ENCODE results near the gene NAA25. TPM values are rescaled to one million over a fixed set of nuclear protein-coding genes. Genes with fewer than 3 reads are reported as not detected.
"Not testable (repeated sequence)": the region's sequence is repeated elsewhere in the genome, so short reads cannot be mapped to it uniquely, and the experiment has no call there.

Gene NAA25
- total and polyA plus RNA-seq, 9 of the 15 experiments (the other 6 are each of a cell fraction or from before 2014, with no cell fraction given): 26.6 to 59.6 (median 48.9) TPM

GRCh38 chr12:111994211-111995111 is 114.1 kb downstream of the NAA25 start (continued):
- TF ChIP-seq KLF6 (CRISPR knock-in tag; IDR thresholded peaks at IDR 0.05; ENCODE audit: borderline replicate concordance): 0 out of 2 replicates have a peak, but pooled peaks have one; percentile 18
- TF ChIP-seq STAT5A (IDR thresholded peaks at IDR 0.05; ENCODE audit: borderline replicate concordance, low read length): peak; percentile 69
- 0 out of 2 replicates have a peak, but pooled peaks have one; percentile 3 for TF ChIP-seq NR2C1 (IDR thresholded peaks at IDR 0.05)
- peak; percentile 44; the same call in 1 of the 2 replicates for TF ChIP-seq NR2C1 (tag; IDR thresholded peaks at IDR 0.05)
- peak; percentile 93 for TF ChIP-seq MAFG (tag; conservative IDR thresholded peaks at IDR 0.05)
- TF ChIP-seq FOSL1 (tag; conservative IDR thresholded peaks at IDR 0.05): peak; percentile 73
- peak; percentile 48 to 78 for TF ChIP-seq ARNT (IDR thresholded peaks at IDR 0.05)
- peak; percentile 79 for TF ChIP-seq TAL1 (IDR thresholded peaks at IDR 0.05)
- peak; percentile 98 for TF ChIP-seq MEF2A (IDR thresholded peaks at IDR 0.05; ENCODE audit: control insufficient read depth, low read depth, low read length)
- TF ChIP-seq NFE2 (IDR thresholded peaks at IDR 0.05; ENCODE audit: low read depth): peak; percentile 48
- TF ChIP-seq NCOR1 (IDR thresholded peaks at IDR 0.05): peak; percentile 88
- peak; percentile 37; the same call in 1 of the 2 replicates for TF ChIP-seq ZNF239 (CRISPR knock-in tag; IDR thresholded peaks at IDR 0.05)
- peak; percentile 78; the same call in 1 of the 2 replicates for TF ChIP-seq ZBTB2 (IDR thresholded peaks at IDR 0.05)
- peak; percentile 90 for TF ChIP-seq CBFA2T3 (IDR thresholded peaks at IDR 0.05)
- peak; percentile 45; the same call in 1 of the 2 replicates for TF ChIP-seq LCOR (CRISPR knock-in tag; IDR thresholded peaks at IDR 0.05)
- TF ChIP-seq ATF4 (CRISPR knock-in tag; IDR thresholded peaks at IDR 0.05): 0 out of 2 replicates have a peak, but pooled peaks have one; percentile 24
- TF ChIP-seq NR4A1 (CRISPR knock-in tag; IDR thresholded peaks at IDR 0.05): not testable (repeated sequence)
- TF ChIP-seq NR4A1 (tag; IDR thresholded peaks at IDR 0.05): 0 out of 2 replicates have a peak, but pooled peaks have one; percentile 32
- TF ChIP-seq GATAD2A (IDR thresholded peaks at IDR 0.05): peak; percentile 62; the same call in 1 of the 2 replicates
- peak; percentile 74; the same call in 1 of the 2 replicates for TF ChIP-seq ARID3A (IDR thresholded peaks at IDR 0.05; ENCODE audit: borderline replicate concordance, low read depth, low read length)
- peak; percentile 30; the same call in 1 of the 2 replicates for TF ChIP-seq RFX1 (IDR thresholded peaks at IDR 0.05)
- TF ChIP-seq MAFF (IDR thresholded peaks at IDR 0.05; ENCODE audit: low read length): peak; percentile 80
- TF ChIP-seq JUND (IDR thresholded peaks at IDR 0.05; ENCODE audit: borderline replicate concordance, low read depth, low read length): peak; percentile 60; the same call in 1 of the 2 replicates
- peak; percentile 49; the same call in 1 of the 3 replicates for TF ChIP-seq JUND (tag; IDR thresholded peaks at IDR 0.05; ENCODE audit: borderline replicate concordance, low read depth, low read length)
- peak; percentile 95 for TF ChIP-seq C11orf30 (IDR thresholded peaks at IDR 0.05; ENCODE audit: low read depth)
- TF ChIP-seq ATF7 (IDR thresholded peaks at IDR 0.05): peak; percentile 64
- TF ChIP-seq CAMTA2 (CRISPR knock-in tag; conservative IDR thresholded peaks at IDR 0.05): 0 out of 2 replicates have a peak, but pooled peaks have one; percentile 36
